Osteoblast (primary cell): ENCODE measurements around the gene PEA15. TPM values are rescaled to one million over a fixed set of nuclear protein-coding genes. Genes with fewer than 3 reads are reported as not detected.

Source experiments
- DNase-seq: peaks from one replicate; pipeline ENCODE4 v3.0.0; 2011; ENCODE audit warnings: low spot score, mixed read lengths; ENCODE audit not compliant: insufficient read length; ENCODE audit errors: missing footprints
- H2AFZ ChIP-seq: 2 replicates; pipeline ENCODE4 v1.6.0; 2011; ENCODE audit warnings: mild to moderate bottlenecking, low read length
- H3K27ac ChIP-seq: 2 replicates; pipeline ENCODE4 v1.5.1; 2011; ENCODE audit warnings: mild to moderate bottlenecking, low read depth, low read length, moderate library complexity
- H3K27me3 ChIP-seq: 2 replicates; pipeline ENCODE4 v1.6.0; 2012; ENCODE audit warnings: mild to moderate bottlenecking, control low read depth, inconsistent platforms, low read length, moderate library complexity; ENCODE audit not compliant: insufficient read depth
- H3K36me3 ChIP-seq: 2 replicates; pipeline ENCODE4 v1.5.1; 2011; ENCODE audit warnings: mild to moderate bottlenecking, low read length, control low read depth, moderate library complexity; ENCODE audit not compliant: insufficient read depth
- H3K4me1 ChIP-seq: 2 replicates; pipeline ENCODE4 v1.5.1; 2011; ENCODE audit warnings: mild to moderate bottlenecking, low read length, control low read depth, moderate library complexity; ENCODE audit not compliant: insufficient read depth
- H3K4me2 ChIP-seq: 2 replicates; pipeline ENCODE4 v1.6.0; 2011; ENCODE audit warnings: mild to moderate bottlenecking, low read length; ENCODE audit not compliant: insufficient read depth
- H3K4me3 ChIP-seq: fragments of 200-600 bp; sonication (generic); 3 replicates; pipeline ENCODE4 v1.5.1; 2012; ENCODE audit warnings: mild to moderate bottlenecking, low read length, inconsistent platforms; ENCODE audit not compliant: insufficient read depth
- H3K79me2 ChIP-seq: 2 replicates; pipeline ENCODE4 v1.6.0; 2012; ENCODE audit warnings: mild to moderate bottlenecking, low read length, control low read depth, inconsistent platforms; ENCODE audit not compliant: insufficient read depth
- H3K9me3 ChIP-seq: 2 replicates; pipeline ENCODE4 v1.5.1; 2011; ENCODE audit warnings: low read depth, low read length, control low read depth
- H4K20me1 ChIP-seq: 2 replicates; pipeline ENCODE4 v1.6.0; 2012; ENCODE audit warnings: mild to moderate bottlenecking, low read length, control low read depth; ENCODE audit not compliant: insufficient read depth
- CTCF ChIP-seq: IDR thresholded peaks from 2 replicates; pipeline ENCODE4 v1.5.1; 2011; ENCODE audit warnings: mild to moderate bottlenecking, low read depth, low read length, moderate library complexity; ENCODE audit errors: extremely low read depth
- total RNA-seq: library from RNA; depleted of rRNA; stranded (reverse); fragments of >200 nt; gene quantifications from 2 replicates; pipeline ENCODE4 v1.2.3, GENCODE V29; 2012

Gene PEA15
- total RNA-seq, 1 donor: 200 TPM

GRCh38 chr1:160192234-160192633 lies 12.9 kb upstream of the PEA15 start:
- H3K36me3 ChIP-seq: no peaks in the 10 kb centered on the region
- H2AFZ ChIP-seq: no peak overlapping the region
- no peaks in the 10 kb centered on the region for H3K79me2 ChIP-seq
- H4K20me1 ChIP-seq: no peaks in the 10 kb centered on the region
- H3K4me1 ChIP-seq: peaks cover 10% of the 10 kb centered on the region
- H3K27me3 ChIP-seq: no peaks in the 10 kb centered on the region
- no peak for TF ChIP-seq CTCF
- no peaks in the 10 kb centered on the region for H3K9me3 ChIP-seq
- no peak overlapping the region for H3K27ac ChIP-seq
- no peak for DNase-seq
- H3K4me2 ChIP-seq: no peak overlapping the region
- no peak overlapping the region for H3K4me3 ChIP-seq

- H3K4me2 ChIP-seq: peak overlapping the region; percentile 56
- H3K27me3 ChIP-seq: no peaks in the 10 kb centered on the region
- H3K9me3 ChIP-seq: no peaks in the 10 kb centered on the region
- no peak overlapping the region for H3K4me3 ChIP-seq
- H2AFZ ChIP-seq: peak overlapping the region; percentile 79
- DNase-seq: peak; percentile 92
- H4K20me1 ChIP-seq: no peaks in the 10 kb centered on the region
- peaks cover 10% of the 10 kb centered on the region for H3K4me1 ChIP-seq
- no peaks in the 10 kb centered on the region for H3K79me2 ChIP-seq
- TF ChIP-seq CTCF: peak; percentile 99
- no peaks in the 10 kb centered on the region for H3K36me3 ChIP-seq
- peak overlapping the region; percentile 30 for H3K27ac ChIP-seq
Observed at GRCh38 chr1:160193091-160193819, 11.9 kb upstream of the PEA15 start.

GRCh38 chr1:160193832-160194736 lies 11.1 kb upstream of the PEA15 start:
- no peak for TF ChIP-seq CTCF
- H3K27ac ChIP-seq: peak overlapping the region; percentile 30
- peak overlapping the region; percentile 79 for H2AFZ ChIP-seq

GRCh38 chr1:160194737-160195059 lies 10.5 kb upstream of the PEA15 start:
- Histone ChIP-seq H3K27me3 (no peaks in the 10 kb centered on the region), H3K4me1 (peaks cover 7% of the 10 kb centered on the region), H3K27ac (no peak overlapping the region), H3K4me3 (no peak overlapping the region), H3K9me3 (no peaks in the 10 kb centered on the region), H3K4me2 (no peak overlapping the region), H3K79me2 (no peaks in the 10 kb centered on the region), H4K20me1 (no peaks in the 10 kb centered on the region), H3K36me3 (no peaks in the 10 kb centered on the region), H2AFZ (no peak overlapping the region)
- no peak for TF ChIP-seq CTCF
- no peak for DNase-seq

More at GRCh38 chr1:160193832-160194736, 11.1 kb upstream of the PEA15 start:
- peaks cover 10% of the 10 kb centered on the region for H3K4me1 ChIP-seq
- no peak overlapping the region for H3K4me3 ChIP-seq
- H3K27me3 ChIP-seq: no peaks in the 10 kb centered on the region
- no peak for DNase-seq
- H3K79me2 ChIP-seq: no peaks in the 10 kb centered on the region
- H4K20me1 ChIP-seq: no peaks in the 10 kb centered on the region
- no peaks in the 10 kb centered on the region for H3K9me3 ChIP-seq
- no peak overlapping the region for H3K4me2 ChIP-seq
- no peaks in the 10 kb centered on the region for H3K36me3 ChIP-seq
